GM21367 (cell line): ENCODE results near the gene WNK2.

Experiments
- ATAC-seq: cut with Tn5 transposase; IDR thresholded peaks from one replicate; pipeline ENCODE4 v1.9.1; 2021; ENCODE audit not compliant: unreplicated experiment

Gene WNK2

GRCh38 chr9:93198117-93198837, 14.3 kb downstream of the WNK2 start:
- no peak for ATAC-seq

- no peak for ATAC-seq
Measured at GRCh38 chr9:93198838-93199625, 15.1 kb downstream of the WNK2 start.

- ATAC-seq: no peak
Measured at GRCh38 chr9:93200449-93200742, 16.5 kb downstream of the WNK2 start.

GRCh38 chr9:93200989-93201334, 17.0 kb downstream of the WNK2 start:
- ATAC-seq: no peak

GRCh38 chr9:93203026-93203717, 19.2 kb downstream of the WNK2 start:
- ATAC-seq: no peak

- no peak for ATAC-seq
Measured at GRCh38 chr9:93203718-93204469, 20.0 kb downstream of the WNK2 start.

GRCh38 chr9:93204470-93205043, 20.6 kb downstream of the WNK2 start:
- no peak for ATAC-seq

- ATAC-seq: no peak
Measured at GRCh38 chr9:93205045-93205768, 21.3 kb downstream of the WNK2 start.

GRCh38 chr9:93205896-93206575, 22.1 kb downstream of the WNK2 start:
- no peak for ATAC-seq

- ATAC-seq: no peak
Measured at GRCh38 chr9:93206576-93207155, 22.7 kb downstream of the WNK2 start.

GRCh38 chr9:93207326-93207814, 23.4 kb downstream of the WNK2 start:
- ATAC-seq: no peak

- no peak for ATAC-seq
Measured at GRCh38 chr9:93207860-93208734, 24.2 kb downstream of the WNK2 start.

GRCh38 chr9:93209097-93209496, 25.2 kb downstream of the WNK2 start:
- ATAC-seq: no peak

GRCh38 chr9:93209576-93210323, 25.8 kb downstream of the WNK2 start:
- ATAC-seq: no peak

GRCh38 chr9:93210324-93210973, 26.5 kb downstream of the WNK2 start:
- ATAC-seq: no peak

- no peak for ATAC-seq
Measured at GRCh38 chr9:93210974-93211653, 27.2 kb downstream of the WNK2 start.

GRCh38 chr9:93211654-93212001, 27.7 kb downstream of the WNK2 start:
- no peak for ATAC-seq
